Germinal center (tissue), 1 donor: Measurements from ENCODE around the gene DLEC1.
"Not testable (repeated sequence)": the region's sequence is repeated elsewhere in the genome, so short reads cannot be mapped to it uniquely, and the experiment has no call there.

Source experiments
- DNase-seq: peaks from one replicate; pipeline ENCODE4 v3.0.0; 2012; ENCODE audit warnings: mixed read lengths, low spot score

Gene DLEC1

GRCh38 chr3:38018296-38019266 is 20.4 kb upstream of the DLEC1 start:
- DNase-seq, result no peak

DNA sequence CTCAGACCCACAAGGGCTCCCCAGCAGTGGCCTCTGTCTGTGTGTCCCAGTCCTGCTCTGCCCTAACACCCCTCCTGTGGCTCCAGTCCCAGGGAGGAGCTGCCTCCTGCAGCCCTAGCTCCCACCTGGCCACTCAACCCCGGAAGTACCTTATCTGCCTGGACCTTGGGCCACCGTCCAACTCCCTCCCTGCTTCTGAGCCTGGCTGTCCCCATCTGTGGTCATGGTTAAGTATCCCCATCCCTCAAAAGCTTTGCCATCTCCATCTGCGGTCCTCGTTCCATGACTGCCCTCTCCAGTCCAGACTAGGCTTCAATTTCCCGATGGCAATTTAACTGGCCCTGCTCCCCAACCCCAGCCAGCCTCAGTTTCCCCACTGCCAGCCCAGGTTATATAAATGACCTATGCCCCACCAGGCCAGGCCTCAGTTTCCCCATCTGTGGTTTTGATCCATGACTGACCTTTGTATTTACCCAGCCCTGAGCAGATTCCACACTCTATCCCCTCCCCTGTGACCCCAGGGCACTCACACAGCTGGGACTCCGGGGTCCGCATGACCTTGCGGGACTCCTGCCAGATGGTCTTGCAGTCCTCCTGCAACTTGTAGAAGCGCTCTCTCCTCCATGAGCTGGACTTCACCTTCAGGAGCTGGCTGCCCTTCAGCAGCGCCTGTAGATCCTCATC is 19.2 kb upstream of the DLEC1 start:
- no peak for DNase-seq

- DNase-seq, result no peak
Measured at GRCh38 chr3:38020342-38020726, 18.7 kb upstream of the DLEC1 start.

DNA sequence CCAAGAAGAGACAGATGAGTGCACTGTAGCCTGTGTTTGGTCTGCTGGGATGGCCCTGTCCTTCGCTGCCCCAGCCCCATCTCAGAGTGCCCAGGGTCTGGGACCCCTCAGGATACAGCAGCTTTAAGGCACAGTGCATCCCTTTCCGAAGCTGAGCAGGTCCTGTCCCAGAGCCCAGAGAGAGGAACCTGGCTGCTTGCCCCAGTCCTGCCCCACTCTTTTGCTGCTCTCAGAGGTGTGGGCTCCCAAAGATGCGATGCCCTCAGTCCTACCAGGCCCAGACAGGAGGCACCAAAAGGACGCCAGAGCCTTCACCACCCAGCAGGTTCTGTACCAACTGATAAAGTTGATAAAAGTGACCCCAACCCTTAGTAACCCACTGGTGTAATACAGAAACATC is 17.8 kb upstream of the DLEC1 start:
- DNase-seq, result no peak

DNA sequence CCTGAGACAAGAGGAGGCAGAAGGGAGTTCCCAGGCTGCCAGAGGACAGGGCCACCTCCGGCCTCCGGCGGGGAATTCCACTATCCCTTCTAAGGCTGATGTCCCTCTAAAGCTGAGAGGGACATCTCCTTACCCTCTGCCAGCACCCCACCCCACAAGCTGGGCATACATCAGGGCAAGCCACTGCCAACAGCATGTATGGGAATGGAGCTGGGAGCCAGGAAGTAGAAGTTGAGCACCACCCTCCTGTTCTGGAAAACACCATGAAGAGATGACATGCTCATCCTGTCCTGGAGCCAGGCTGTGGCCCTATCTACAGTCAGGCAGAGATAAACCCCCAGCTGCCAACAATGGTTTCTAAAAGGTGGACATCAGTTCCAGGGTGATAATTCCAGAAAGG is 16.7 kb upstream of the DLEC1 start:
- no peak for DNase-seq

DNA sequence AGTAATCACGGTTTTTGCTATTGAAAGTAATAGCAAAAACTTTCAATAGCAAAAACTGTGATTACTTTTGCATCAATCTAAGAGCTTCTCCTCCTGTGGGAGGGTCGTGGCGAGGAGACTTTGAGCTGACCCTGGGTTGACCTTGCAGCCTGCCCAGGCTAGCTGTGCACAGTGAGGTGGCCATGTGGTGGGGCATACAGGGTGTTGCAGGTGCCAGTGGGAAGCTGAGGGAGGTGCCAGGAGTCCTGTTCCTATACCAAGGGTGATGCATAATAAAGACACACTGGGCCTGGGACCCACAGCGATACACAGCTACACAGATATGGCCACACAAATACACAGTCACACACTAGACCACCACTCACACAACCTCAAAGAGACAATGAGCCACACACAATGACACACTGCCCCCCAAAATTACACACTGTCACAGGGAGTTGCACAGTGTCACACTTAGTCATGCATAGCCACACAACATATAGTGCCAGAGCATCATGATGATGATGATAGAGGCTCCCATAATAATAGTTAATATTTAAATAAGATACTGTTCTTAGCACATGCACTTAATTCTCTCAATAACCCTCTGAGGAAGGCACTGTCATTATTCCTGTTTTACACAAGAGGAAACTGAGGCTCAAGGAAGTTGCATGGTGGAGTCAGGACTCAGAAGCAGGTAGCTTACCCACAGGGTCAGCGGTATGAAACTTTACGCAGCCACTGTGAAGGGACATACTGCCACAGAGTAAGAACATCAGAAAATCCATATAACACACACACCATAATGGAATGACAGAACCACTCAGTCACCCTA is 15.9 kb upstream of the DLEC1 start:
- DNase-seq, result no peak

DNA sequence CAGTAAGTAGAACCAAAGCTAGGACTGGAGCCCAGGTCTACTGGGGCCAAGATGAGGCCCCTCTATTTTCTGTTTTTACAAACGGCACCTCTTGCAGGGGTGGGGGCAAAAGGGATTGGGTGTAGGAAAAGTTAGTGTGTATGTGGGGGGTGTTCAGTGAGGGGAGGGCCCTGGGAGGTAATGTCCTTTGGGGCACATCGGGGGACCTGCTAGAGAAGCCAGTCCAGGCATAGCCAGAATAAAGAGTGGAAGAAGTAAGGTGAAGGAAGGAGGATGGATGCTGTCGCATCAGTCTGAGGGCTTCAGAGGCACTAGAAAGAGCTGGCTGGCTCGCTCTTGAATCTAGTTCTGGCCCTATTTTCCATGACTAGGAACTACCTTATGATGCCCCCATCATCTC is 12.2 kb upstream of the DLEC1 start:
- no peak for DNase-seq

DNA sequence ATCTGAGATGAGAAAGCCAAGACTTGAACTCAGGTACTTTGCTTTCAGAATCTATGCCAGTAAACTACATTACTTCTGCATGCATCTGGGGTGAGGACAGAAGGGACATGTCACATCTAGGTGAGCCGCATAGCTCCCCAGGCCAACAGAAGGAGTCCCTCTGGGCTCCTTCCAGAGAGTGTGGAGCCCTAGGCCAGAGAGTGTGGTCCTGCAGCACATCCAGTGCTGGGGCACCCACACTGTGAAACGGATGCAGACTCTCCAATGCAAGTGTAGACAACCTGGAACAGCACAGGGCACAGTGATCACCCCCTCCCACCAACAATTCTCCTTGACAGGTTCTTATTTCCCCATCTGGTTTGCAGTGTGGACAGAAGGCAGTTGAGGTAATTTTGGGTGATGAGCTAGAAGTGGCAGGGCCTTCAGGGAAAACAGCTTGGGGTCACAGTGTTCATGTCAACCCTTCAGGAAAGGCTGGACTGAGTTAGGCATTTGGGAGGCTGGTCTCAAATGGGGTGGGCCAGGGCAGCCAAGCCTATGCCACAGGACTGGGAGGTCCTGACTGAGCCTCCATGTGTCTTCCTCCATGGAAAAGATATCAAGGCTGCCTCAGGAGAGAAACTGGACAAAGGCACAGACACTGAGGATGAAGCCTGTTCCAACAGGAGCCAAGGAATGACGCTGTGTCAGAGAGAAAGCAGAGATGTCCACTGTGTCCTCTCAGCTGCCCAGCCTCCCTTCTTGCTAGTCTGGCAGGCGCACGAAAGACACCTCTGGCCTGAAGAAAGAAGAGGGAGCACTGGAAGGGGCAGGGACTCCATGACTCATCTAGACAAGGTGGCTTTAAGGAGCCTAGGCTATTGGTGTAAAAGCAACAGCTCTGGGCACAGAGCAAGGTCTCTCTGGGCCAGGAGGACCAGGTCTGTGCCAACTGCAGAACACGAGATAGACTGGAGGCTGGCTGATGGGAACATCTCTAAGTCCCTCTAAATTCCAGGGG is 11.2 kb upstream of the DLEC1 start:
- DNase-seq, result no peak

DNA sequence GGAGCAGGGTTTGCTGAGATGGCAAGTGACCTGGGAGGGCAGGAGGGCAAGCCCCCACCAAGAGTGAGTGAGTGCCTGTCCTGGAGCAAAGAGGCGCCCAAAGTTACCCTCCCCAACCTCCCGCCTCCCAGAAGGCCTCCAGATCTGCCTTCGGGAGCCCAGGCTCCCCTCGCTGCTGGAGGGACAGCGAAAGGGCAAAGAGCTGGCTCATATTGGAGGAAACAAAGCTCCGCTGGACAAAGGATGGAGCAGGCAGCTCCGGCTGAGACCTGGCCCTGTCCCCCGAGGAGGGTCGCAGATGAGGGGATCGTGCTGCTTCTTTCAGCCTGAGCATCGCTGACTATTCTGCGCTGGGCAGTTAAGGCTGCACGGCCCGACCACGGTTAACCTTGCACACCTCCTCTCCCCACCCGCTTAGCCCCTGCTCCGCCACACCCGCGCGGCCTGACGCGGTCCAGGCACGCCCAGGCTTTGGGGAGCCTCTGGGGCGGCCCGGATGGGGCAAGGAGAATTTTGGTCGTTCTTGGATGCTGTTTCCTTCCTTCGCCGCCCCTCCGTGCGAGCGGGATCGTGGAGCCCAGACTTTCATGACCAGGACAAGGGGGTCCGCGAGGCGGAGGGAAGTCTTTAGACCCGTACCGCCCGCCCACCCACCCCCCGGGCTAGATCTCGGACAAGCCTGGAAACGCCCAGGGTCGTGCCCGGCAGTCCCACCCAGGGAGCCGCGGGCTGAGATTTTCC is 10.2 kb upstream of the DLEC1 start:
- no peak for DNase-seq

- DNase-seq, result peak; percentile 44
Measured at GRCh38 chr3:38029400-38030125, 9.4 kb upstream of the DLEC1 start, which contains the start of gene PLCD1. TSS of gene PLCD1 (minus strand) at chr3:38029642. CDS start at chr3:38029539, 103 bp downstream.

- DNase-seq, result no peak
Measured at GRCh38 chr3:38030126-38031021, 8.6 kb upstream of the DLEC1 start.

GRCh38 chr3:38031022-38031994 is 7.7 kb upstream of the DLEC1 start:
- no peak for DNase-seq

- no peak for DNase-seq
Measured at GRCh38 chr3:38032328-38032865, 6.6 kb upstream of the DLEC1 start.

DNA sequence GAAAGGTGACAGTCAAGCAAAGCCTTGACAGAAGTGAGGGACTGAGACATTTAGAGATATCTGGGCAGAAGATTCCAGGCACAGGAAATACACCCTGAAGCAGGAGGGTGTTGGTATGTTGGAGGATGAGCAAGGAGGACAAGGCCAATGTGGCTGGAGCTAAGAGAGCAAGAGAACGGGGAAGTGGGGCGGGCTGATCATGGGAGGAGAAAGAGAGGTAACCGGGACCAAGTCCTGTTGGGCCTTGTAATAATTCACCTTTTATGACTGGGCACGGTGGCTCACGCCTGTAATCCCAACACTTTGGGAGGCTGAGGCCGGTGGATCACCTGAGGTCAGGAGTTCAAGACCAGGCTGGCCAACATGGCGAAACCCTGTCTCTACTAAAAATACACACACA is 5.4 kb upstream of the DLEC1 start:
- DNase-seq, result not testable (repeated sequence)

DNA sequence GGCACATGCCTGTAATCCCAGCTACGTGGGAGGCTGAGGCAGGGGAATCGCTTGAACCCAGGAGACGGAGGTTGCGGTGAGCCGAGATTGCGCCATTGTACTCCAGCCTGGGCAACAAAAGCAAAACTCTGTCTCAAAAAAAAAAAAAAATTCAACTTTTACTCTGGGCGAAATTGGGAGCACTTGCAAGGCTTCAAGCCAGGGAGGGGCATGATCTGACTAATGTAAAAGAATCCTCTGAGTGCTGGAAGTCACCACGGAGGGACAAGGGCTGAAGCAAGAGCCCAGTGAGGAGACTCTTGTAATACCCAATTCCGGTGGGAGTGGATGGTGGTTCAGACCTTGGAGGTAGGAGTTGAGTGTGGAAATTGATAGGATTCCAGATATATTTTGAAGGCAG is 4.7 kb upstream of the DLEC1 start:
- not testable (repeated sequence) for DNase-seq

- no peak for DNase-seq
Measured at GRCh38 chr3:38036286-38036685, 2.7 kb upstream of the DLEC1 start.

DNA sequence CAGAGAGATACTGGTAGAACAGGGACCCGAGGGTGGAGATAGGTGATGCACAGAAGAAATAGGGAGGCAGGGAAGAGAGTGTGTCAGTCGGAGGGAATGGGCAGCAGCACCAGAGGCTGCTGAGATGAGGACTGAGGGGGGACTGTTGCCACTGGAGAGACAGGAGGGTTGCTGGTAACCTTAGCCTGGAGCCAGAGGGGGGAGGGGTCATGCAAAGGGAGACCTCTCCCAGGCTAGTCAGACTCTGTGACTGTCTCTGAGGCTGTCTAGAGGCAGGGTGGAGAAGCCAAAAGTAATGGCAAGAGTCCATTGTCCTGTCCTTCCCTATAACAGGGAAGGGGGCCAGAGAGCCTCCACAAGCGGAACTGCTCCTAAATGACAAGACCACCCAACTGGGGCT is 2.1 kb upstream of the DLEC1 start:
- no peak for DNase-seq
